ENCODE measurements around the gene ACTL6A. TPM values are rescaled to one million over a fixed set of nuclear protein-coding genes. Genes with fewer than 3 reads are reported as not detected.

The ACTL6A gene
- total RNA-seq, 1 donor from 2014 or later, result 22.6 TPM

DNA sequence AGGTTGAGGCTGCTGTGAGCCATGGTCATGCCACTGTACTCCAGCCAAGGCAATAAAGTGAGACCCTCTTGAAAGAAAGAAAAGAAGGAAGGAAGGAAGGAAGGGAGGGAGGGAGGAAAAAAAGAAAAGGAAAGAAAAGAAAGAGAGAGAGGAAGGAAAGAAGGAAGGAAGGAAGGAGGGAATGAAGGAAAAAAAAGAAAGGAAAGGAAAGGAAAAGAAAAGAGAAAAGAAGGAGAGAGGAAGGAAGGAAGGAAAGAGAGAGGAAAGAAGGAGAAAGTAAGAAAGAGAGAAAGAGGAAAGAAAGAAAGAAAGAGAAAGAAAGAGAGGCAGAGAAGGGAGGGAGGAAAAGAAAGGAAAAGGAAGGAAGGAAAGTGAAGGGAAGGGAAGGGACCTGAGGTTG is 20.4 kb upstream of the ACTL6A start:
- intact Hi-C loops (cut with micrococcal nuclease), result no loop called here
- Histone ChIP-seq H3K27me3 (ENCODE audit: low read depth) (no peaks in the 10 kb centered on the region), H3K4me3 (no peak overlapping the region), H3K36me3 (no peaks in the 10 kb centered on the region), H3K9me3 (replicated peaks) (no peaks in the 10 kb centered on the region), H3K27ac (replicated peaks) (no peak overlapping the region), H3K4me1 (no peaks in the 10 kb centered on the region)
- TF ChIP-seq, protein P1, sequence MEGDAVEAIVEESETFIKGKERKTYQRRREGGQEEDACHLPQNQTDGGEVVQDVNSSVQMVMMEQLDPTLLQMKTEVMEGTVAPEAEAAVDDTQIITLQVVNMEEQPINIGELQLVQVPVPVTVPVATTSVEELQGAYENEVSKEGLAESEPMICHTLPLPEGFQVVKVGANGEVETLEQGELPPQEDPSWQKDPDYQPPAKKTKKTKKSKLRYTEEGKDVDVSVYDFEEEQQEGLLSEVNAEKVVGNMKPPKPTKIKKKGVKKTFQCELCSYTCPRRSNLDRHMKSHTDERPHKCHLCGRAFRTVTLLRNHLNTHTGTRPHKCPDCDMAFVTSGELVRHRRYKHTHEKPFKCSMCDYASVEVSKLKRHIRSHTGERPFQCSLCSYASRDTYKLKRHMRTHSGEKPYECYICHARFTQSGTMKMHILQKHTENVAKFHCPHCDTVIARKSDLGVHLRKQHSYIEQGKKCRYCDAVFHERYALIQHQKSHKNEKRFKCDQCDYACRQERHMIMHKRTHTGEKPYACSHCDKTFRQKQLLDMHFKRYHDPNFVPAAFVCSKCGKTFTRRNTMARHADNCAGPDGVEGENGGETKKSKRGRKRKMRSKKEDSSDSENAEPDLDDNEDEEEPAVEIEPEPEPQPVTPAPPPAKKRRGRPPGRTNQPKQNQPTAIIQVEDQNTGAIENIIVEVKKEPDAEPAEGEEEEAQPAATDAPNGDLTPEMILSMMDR (IDR thresholded peaks at IDR 0.05; ENCODE audit: borderline replicate concordance), result no peak
- no peak for DNase-seq

DNA sequence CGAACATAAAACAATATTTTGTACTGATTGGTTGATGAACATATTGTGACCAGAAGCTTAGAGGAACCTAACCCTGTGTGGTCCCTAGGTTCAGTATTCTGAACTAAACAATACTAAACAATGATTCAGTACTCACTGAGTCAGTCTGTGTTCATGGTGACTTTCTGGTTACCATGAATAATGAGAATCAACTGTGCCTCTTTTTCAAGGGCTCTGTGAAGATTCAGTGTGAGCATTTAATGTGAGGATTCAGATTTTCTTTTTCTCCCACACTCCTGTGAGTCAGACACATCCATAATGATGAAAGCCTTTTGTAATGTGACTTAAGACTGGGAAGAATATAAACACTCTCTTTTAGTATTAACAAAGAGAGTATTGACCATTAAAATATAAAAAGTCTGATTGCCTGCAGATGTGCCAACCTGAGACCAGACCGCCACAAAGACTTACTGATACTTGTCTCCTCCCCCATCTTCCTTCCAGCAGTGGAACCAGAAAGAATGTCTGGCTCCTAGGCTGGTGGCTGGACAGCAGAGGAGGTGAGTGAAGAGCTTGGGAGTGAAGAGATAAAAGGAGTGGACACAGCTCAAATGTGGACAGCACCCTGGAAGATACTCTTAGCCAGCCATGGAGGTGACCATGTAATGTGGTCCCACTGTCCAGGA is 17.6 kb upstream of the ACTL6A start:
- no peaks in the 10 kb centered on the region for H3K4me1 ChIP-seq
- intact Hi-C loops (cut with micrococcal nuclease), result no loop called here
- H3K4me3 ChIP-seq, result no peak overlapping the region

DNA sequence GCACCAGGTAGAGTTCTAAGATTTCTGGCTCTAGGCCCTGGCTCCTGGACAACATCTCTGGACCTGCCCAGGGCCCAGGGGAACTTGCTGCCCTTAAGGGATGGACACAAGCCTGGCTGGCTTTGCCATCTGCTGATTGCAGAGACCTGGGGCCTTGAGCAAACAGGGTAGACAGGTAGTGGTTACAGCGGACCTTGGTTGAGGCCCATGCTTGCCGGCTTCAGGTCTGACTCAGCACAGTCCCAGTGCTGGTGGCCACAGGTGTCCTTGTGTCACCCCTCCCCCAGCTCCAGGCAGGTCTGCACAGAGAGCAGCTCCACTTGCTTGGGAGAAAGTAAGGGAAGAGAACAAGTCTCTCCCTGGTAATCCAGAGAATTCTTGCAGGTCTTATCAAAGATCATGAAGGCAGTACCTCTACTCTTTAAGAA is 15.9 kb upstream of the ACTL6A start:
- peaks cover 11% of the 10 kb centered on the region for H3K4me1 ChIP-seq
- intact Hi-C loops (cut with micrococcal nuclease), result no loop called here
- H3K36me3 ChIP-seq, result no peaks in the 10 kb centered on the region
- no peak overlapping the region for H3K4me3 ChIP-seq
- TF ChIP-seq, protein P1 (IDR thresholded peaks at IDR 0.05; ENCODE audit: borderline replicate concordance), result no peak
- DNase-seq, result no peak
- peaks cover 5% of the 10 kb centered on the region for H3K9me3 ChIP-seq (replicated peaks)
- H3K27ac ChIP-seq (replicated peaks), result no peak overlapping the region
- H3K27me3 ChIP-seq (ENCODE audit: low read depth), result no peaks in the 10 kb centered on the region

More for the DNA sequence above, 17.6 kb upstream of the ACTL6A start:
- TF ChIP-seq, protein P1 (IDR thresholded peaks at IDR 0.05; ENCODE audit: borderline replicate concordance), result no peak
- Histone ChIP-seq H3K36me3 (no peaks in the 10 kb centered on the region), H3K9me3 (replicated peaks) (peaks cover under 1% of the 10 kb centered on the region), H3K27me3 (ENCODE audit: low read depth) (no peaks in the 10 kb centered on the region), H3K27ac (replicated peaks) (no peak overlapping the region)
- DNase-seq, result no peak

DNA sequence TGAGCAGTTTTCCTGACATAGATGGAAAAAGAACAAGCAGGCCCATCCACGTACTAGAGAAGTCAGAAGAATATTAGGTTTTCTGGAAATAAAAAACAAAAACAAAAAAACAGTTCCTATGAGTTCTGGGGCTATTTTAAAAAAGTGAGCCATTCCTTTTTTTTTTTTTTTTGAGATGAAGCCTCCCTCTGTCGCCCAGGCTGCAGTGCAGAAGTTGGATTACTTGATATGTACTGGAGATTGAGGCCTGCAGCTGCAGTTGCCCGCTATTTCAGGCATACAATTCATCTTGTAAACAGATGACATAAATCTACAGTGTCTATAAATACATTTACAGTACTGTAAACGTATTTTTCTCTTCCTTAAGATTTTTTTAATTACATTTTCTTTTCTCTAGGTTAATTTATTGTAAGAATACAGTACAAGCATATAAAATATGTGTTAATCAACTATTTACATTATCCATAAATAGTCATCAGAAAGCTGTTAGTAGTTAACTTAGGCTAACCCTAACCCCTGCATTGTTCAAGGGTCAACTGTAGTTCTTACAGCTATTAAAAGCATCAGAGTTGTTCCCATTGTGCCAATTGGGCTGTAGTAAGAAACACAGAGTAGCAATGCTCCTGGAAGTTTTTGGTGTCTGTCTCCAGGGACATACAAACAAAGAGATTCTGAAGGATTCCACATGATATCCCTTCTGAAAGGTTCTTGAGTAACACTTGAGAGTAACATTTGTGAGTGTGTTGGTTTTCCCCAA is 11.2 kb upstream of the ACTL6A start:
- DNase-seq, result no peak
- Histone ChIP-seq H3K4me1 (peaks cover 17% of the 10 kb centered on the region), H3K27me3 (ENCODE audit: low read depth) (no peaks in the 10 kb centered on the region), H3K4me3 (no peak overlapping the region), H3K9me3 (replicated peaks) (peaks cover 5% of the 10 kb centered on the region), H3K27ac (replicated peaks) (peak overlapping the region; percentile 19), H3K36me3 (no peaks in the 10 kb centered on the region)
- TF ChIP-seq, protein P1 (IDR thresholded peaks at IDR 0.05; ENCODE audit: borderline replicate concordance), result no peak
- intact Hi-C loops (cut with micrococcal nuclease), result no loop called here

DNA sequence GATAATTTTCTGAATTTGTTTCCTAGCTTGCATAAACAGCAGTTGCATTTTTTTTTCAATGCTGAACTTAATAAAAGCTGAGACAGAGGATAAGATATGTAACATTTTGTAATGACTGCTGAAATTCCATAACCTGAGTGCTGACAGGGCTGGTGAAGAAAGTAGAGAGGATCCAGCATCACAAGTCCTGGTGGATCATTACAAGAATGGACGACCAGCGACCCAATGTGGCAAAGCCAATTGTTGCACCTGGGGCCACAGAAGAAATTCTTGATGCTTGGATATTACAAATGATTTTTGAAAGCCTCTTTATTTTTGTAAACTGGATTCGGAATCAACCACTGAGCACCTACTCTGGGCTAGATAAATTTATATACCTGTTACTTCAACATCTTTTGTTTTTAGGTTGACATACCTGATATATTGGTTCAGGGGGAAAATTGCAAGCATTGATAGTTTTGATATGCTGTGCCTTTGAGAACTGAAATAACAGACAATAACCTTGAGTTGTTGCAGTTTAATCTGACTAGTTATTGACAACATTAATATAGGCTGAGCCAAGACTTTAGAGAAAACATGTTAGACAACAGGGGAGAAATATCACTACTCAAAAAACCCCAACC is 3.9 kb upstream of the ACTL6A start:
- Histone ChIP-seq H3K36me3 (no peaks in the 10 kb centered on the region), H3K9me3 (replicated peaks) (no peaks in the 10 kb centered on the region), H3K4me3 (no peak overlapping the region), H3K4me1 (peaks cover 18% of the 10 kb centered on the region), H3K27ac (replicated peaks) (no peak overlapping the region), H3K27me3 (ENCODE audit: low read depth) (no peaks in the 10 kb centered on the region)
- TF ChIP-seq, protein P1 (IDR thresholded peaks at IDR 0.05; ENCODE audit: borderline replicate concordance), result peak; percentile 94
- intact Hi-C loops (cut with micrococcal nuclease), result loop anchor here (5.0 kb wide), 1 partner anchor 137 kb away; no protein-coding TSS in a partner anchor
- peak; percentile 56 for DNase-seq
